ENCODE measurements around the gene COL1A2.

Gene COL1A2

DNA sequence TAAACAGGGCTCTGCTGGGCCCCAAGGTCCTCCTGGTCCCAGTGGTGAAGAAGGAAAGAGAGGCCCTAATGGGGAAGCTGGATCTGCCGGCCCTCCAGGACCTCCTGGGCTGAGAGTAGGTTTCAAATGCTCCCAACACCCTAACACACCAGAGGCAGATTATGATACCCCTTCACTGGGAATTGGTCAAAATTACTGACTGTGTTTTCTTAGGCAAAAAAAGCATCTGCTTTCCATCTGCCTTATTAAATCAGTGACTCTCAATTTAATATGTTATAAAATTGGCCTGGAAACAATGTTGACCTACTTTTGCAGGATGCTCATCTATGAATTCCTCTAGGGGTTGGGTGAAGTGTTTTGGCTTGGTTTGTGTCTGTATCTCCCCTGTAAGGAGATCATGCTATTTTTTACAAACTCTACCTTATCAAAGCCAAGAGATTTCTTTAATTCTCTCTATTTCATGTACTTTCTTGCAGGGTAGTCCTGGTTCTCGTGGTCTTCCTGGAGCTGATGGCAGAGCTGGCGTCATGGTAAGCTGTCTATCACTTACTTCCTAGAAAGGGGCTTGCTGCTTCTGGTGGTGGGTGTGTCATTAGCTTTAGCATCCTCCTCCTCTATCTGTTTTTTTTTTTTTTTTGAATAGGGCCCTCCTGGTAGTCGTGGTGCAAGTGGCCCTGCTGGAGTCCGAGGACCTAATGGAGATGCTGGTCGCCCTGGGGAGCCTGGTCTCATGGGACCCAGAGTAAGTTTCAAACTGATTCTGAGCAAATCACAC is 15.9 kb downstream of the COL1A2 start:
- DNase-seq (ENCODE audit: low spot score) = no peak

DNA sequence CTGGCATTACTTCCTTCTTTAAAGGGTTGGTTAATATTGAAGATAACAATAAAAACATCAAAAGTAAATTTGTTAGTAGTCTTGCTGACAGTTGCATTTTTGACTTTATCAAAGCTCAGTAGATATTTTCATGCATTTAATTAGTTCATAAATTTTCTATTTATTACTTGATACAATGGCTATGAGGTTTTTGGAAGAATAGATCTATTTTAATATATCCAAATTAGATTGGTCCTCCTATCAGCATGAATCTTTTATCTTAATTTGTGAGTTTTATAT is 16.4 kb downstream of the COL1A2 start:
- DNase-seq (ENCODE audit: low spot score) = no peak

DNA sequence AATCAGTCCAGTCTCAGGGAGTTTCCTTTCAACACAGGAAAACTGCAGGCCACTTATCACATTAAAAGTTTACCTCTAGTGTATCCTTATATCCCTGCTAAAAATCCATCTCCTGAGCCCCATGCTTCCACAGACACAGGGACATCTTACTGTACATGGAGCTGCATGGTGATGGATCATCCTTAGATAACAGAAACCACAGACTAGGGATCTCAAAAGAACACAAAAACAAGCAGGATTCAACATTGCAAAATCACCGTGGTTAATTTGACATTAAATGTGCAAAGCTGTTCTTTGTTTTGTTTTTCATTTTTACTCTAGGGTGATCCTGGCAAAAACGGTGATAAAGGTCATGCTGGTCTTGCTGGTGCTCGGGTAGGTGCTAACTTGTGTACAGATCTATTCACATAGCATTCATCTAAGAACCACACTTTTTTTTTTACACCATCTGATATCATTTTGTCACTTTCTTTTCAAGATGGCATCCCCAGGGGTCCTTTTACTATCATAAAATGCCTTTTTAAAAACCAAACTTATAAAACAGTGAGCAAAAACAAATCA is 18.1 kb downstream of the COL1A2 start:
- no peak for DNase-seq (ENCODE audit: low spot score)

DNA sequence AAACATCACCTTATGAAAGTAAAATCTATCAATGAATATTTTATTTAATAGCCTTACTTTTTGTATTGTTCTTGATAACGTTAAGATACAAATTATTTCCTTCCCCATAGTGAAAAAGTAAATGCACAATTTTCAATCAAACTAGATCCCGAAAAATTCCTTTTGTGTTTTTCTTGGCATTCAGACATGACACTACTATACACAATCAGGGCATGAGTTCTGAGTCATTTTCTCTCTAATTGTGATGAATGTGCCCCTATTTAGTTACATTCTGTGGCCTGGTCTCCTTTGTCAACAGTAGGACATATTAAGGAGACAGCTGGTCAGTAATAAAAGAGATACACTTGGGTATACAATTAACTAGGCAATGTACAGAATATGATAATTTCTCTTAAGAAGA is 19.8 kb downstream of the COL1A2 start:
- DNase-seq (ENCODE audit: low spot score) = no peak

DNA sequence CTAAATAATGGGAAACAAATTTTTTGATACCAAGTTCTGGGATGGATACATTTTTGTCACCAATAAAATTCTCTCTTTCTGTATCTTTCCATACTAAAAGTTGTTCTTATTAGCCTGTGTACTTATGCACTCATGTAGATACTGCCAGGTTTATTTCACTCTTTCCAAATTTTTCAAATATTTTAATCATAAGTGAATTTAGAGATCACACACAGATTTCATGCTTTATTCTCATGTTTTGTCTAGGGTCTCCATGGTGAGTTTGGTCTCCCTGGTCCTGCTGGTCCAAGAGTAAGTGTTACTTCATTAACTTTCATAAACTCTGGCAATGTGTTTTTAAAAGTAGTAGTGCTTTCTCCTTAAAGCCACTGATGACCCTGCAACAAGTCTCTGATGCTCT is 20.3 kb downstream of the COL1A2 start:
- no peak for DNase-seq (ENCODE audit: low spot score)

DNA sequence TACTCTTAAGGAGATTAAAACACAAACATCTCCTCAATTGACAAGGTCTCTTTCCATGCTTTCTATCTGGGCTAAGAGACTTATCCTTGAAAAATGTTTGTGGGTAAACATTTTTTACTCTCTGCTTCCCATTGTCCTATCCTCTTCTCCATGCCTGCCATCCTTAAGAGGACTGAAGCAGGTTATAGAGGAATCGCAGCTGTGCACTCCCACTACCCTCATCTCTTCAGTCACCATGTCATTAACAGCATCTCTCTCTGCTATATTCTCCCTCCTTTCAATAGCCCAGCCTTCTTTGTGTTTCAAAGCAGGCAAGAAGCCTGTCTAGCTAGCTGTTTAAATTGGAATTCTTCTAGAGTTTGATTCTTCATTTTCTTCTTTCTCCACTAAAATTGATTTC is 22.6 kb downstream of the COL1A2 start:
- DNase-seq (ENCODE audit: low spot score) = no peak

DNA sequence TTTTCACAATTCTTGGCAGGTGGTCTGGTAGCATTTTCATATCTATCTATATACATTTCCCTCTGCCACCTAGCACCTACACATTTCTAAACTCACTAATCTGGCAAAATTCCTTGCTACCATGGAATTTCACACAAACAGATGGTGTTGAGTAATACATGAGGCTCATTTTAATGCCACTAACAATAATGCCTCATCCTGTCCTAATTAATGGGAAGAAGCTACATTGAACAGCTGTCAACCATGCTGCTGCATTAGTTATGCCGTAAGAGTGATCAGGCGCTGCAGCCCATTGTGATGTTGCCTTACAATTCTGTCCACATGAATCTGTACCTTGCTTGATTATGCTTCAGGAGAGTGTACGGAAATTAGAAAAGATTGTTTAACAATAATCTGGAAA is 23.2 kb downstream of the COL1A2 start:
- no peak for DNase-seq (ENCODE audit: low spot score)

DNA sequence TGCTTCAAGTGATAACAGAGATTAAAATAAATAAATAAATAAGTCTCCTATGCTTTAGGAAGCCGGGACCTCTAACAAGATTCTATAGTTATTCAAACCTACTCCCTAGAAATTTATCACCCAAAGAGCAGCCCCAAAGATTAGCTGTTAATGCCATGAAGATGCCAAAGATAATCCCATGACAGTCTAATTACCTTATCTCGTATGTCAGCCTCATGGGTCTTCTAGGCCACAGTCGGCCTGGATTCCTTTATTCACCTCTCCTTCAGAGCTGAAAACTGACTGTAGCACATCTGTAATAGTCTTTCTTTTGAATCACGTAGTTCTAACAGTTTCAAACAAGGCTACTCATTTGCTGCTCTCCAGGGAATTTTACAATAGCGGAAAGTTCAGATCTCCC is 24.2 kb downstream of the COL1A2 start:
- DNase-seq (ENCODE audit: low spot score) = no peak

DNA sequence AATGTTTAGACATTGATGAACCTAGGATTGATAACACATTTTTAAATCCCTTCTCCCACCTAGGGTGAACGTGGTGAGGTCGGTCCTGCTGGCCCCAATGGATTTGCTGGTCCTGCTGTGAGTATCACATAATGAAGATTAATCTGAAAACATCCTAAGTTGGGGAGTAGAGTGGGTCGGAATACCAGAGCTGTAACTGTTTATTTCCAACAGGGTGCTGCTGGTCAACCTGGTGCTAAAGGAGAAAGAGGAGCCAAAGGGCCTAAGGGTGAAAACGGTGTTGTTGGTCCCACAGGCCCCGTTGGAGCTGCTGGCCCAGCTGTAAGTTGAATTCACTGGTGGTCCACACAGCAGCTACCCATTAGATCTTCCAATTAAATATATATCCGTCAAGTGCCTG is 25.6 kb downstream of the COL1A2 start:
- no peak for DNase-seq (ENCODE audit: low spot score)

DNA sequence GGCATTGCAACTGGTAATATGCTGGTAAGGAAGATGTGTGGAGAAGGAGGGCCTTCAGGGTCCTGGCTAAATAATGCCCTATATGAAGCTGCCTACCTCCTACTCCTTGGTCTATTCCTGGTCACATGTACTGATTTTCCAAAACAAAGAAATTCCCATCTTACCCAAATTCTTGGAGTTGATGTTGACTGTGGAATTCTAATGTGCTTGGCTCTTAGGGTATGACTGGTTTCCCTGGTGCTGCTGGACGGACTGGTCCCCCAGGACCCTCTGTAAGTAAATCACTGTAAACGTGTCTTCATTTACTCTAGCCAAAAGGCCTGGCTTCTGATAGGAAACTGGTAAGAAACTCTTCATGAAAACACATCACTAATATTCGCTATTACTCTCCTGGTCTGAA is 27.0 kb downstream of the COL1A2 start:
- no peak for DNase-seq (ENCODE audit: low spot score)

DNA sequence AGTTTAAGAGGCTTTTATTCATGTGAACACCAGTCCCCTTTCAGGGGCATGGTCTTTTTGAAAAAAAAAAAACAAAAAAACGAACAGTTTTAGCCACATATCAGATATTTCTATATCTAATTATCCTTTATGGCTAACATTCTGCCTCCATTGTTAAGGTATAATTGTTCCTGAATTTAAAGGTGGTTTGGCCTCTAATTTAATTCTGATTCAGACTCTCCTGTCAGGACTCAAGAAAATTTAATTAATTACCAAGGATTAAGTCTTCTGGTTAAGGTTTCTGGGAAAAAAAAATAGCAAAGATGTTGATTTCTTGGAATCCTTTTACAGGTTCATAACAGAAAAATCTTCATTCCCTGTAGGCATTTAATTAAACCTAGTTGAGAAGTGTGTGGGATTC is 27.4 kb downstream of the COL1A2 start:
- no peak for DNase-seq (ENCODE audit: low spot score)

DNA sequence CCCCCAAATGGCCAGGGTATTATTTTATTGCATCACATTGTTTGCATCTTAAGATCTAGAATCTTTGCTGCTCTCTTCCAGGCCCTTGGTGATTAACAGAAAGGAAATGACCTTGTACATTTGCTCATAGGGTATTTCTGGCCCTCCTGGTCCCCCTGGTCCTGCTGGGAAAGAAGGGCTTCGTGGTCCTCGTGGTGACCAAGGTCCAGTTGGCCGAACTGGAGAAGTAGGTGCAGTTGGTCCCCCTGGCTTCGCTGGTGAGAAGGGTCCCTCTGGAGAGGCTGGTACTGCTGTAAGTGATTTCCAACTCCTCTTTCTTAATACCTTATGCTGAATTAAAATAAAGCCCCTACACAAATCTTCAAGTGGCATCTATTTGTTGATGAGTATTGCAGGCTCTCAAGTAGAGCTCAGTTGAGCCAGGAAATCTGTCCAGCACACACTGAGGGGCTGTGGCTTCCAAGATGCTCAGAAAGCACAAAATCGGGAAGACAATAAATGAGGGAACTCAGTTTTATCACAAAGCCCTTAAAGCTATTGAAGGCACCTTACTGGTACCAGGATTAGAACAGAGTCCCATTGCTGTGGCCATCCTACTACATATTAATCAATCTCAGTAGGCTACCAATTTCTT is 28.2 kb downstream of the COL1A2 start:
- no peak for DNase-seq (ENCODE audit: low spot score)

DNA sequence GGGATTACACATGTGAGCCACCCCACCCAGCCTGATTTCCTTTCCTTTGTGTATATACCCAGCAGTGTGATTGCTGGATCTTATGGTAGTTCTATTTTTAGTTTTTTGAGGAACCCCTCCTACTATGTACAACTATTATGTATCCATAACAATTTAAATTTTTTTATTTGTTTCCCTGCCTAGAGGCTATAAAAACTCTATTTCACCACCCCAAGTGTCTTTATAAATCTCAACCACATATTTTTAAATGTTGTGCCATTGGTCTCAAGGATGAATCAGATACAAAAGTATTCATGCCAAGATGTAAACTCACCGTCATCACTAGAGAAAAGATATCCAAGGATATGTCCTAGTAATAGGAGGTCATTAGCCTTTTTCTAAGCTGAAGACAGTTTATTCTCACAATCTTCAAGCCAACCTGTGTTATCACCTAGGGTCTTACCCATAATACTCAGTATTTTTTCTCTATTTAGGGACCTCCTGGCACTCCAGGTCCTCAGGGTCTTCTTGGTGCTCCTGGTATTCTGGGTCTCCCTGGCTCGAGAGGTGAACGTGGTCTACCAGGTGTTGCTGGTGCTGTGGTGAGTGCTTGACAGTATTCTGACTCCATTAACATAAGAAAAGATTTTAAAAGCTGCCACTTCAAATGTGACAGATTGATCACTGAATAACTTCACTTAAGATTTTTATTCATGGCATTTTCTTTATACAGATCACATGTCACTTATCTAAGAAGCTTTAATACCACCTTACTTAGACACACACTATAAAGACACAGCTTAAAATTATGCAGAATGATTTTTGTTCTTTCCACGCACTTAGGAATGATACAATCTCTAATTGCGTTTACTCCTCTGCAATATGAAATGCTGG is 29.4 kb downstream of the COL1A2 start:
- DNase-seq (ENCODE audit: low spot score) = peak; percentile 41

DNA sequence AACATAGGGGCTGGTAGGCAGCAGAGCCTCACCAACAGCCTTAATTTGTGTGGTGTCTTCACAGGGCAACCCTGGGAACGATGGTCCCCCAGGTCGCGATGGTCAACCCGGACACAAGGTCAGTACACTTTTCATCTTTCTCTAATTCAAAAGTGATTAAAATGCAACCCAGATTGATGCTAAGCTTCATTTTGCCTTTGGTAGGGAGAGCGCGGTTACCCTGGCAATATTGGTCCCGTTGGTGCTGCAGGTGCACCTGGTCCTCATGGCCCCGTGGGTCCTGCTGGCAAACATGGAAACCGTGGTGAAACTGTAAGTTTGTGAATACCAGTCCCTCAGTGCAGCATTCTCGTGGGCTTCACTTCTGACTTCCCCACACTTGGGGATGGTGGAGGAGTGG is 30.9 kb downstream of the COL1A2 start:
- no peak for DNase-seq (ENCODE audit: low spot score)

DNA sequence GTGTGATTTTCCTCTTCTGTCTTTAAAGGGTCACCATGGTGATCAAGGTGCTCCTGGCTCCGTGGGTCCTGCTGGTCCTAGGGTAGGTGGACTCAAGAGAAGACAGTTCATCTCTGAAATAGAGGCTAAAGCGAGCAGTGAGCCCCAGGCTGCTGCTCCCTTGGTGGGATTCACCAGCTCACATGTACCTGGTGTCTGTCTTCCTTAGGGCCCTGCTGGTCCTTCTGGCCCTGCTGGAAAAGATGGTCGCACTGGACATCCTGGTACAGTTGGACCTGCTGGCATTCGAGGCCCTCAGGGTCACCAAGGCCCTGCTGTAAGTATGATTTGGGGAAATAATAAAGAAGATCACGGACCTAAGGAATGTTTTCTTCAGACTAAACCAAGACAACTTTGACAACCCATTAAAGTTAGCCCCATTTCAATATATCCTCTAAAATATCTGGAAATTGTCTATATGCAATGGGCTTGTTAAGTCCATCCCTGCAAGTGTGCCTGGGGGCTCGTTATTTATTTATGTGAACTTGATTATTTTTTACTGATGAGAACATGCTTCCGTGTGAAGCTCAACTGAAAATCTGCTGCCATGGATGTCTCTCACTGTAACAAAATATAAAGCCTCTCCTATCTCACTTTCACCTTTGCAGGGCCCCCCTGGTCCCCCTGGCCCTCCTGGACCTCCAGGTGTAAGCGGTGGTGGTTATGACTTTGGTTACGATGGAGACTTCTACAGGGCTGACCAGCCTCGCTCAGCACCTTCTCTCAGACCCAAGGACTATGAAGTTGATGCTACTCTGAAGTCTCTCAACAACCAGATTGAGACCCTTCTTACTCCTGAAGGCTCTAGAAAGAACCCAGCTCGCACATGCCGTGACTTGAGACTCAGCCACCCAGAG is 32.5 kb downstream of the COL1A2 start:
- no peak for DNase-seq (ENCODE audit: low spot score)

DNA sequence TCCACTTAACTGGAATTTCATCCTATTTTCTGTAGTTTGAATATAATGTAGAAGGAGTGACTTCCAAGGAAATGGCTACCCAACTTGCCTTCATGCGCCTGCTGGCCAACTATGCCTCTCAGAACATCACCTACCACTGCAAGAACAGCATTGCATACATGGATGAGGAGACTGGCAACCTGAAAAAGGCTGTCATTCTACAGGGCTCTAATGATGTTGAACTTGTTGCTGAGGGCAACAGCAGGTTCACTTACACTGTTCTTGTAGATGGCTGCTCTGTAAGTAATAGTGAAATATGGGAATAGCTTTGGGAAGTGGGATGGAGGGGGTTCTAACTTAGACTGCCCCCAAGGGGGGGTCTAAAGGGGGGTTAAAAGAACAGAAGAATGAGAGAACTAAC is 34.5 kb downstream of the COL1A2 start:
- no peak for DNase-seq (ENCODE audit: low spot score)

DNA sequence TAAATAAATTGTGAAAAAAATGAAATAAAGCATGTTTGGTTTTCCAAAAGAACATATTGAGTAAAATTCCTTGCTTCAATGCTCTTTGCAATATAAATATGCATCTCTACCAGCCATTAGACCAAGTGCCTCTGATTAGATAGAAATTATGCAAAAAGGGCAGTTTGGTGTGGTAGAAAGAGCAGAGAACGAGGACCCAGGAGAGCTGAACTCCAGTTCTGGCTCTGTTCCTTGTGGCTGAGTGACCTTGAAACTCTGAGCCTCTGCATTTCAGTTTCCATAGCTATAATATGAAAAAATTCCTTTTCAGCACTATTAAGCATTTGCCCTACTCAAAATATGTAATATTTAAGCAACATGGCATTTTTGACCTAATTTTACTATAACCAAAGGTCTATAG is 36.5 kb downstream of the COL1A2 start:
- no peak for DNase-seq (ENCODE audit: low spot score)

DNA sequence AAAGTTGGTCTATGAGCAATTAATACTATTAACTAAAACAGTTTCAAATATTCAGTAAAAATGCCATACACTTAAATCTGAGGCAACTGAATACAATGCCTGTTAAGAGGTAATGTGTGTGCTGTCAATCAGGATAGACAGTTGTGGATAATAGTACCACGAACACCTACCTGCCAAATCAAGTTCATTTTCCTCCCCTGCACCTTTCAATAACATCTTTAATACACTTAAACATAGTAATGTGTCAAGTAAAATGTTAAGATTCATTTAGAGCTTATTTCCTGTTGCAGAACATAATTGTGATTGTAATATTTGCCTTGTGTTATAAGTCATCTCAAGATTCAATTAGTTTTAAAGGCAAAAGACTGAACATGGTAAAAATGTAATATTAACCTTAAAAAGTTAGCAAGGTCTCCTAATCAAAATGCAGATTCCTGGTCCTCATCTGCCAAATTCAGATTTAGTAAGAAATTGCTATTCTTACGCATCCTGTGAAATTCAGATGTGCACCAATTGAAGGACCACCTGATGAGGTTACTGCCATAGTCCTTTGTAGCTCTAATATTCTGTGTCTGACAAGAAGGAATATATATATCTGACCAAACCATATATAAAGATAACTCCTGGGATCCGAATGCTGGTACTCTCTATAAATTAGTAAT is 37.1 kb downstream of the COL1A2 start:
- DNase-seq (ENCODE audit: low spot score) = peak; percentile 25

DNA sequence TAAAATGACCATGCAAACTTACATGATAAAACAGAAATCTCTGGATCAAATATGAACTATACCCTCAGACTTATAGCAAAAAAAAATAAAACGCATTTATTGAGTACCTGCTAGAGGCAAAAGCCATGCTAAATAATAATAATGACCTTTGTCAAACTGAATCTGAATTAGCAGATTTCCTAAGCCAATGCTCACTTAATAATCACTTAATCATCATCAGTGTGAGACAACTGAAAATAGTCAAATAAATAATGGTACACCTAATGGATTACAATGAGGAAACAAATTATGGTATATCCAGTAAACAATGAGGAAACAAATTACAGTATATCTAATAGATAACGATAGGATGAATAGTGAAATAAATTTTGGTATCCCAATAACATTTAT is 37.6 kb downstream of the COL1A2 start:
- no peak for DNase-seq (ENCODE audit: low spot score)

DNA sequence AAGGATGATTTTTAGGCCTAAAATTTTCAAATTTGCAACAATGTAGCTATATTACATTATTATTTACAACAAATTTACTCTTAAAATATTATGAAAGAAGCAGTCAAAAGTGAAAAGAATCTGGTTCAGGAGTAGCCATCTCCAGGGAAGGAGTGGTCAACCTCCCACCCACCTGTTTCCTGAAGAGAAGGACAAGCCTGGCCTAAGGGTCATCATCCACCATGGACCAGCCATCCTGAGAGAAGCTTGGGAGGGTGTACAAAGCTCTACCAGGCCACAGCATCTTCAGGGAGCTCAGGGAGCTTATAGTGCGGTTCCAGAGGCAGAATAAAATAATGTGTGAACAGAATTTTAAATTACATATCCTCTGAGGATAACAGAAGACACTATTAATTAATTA is 38.1 kb downstream of the COL1A2 start:
- DNase-seq (ENCODE audit: low spot score) = no peak

DNA sequence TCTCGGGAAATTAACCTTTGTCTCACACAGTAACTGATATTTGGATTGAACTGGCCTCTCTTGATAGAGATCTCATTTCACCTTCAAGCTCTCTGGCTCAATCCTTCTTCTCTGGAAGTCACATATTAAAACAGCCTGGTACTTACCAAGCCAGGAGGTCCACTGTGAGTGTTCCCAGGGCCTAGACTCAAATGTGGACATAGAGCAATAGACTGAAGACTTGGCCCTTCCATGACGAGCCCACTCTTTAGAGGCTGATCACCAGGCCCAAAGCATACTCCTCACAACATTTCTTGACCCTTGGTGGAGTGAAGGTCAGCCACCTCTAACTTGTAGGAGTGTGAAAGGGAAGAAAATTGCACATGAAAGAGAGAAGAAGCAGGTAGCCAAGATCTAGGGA is 38.5 kb downstream of the COL1A2 start:
- DNase-seq (ENCODE audit: low spot score) = no peak

All from putamen (tissue), 1 donor.